ENCODE data around the gene COLEC12. TPM values are rescaled to one million over a fixed set of nuclear protein-coding genes. Genes with fewer than 3 reads are reported as not detected.

Gene COLEC12
- polyA plus RNA-seq, 1 donor (not counting 4 experiments of a cell fraction or from before 2014, with no cell fraction given), result not detected

GRCh38 chr18:321865-322467, 178.5 kb downstream of the COLEC12 start:
- Histone ChIP-seq H3K9me3 (ENCODE audit: control insufficient read depth, low read depth, low read length) (no peaks in the 10 kb centered on the region), H3K4me3 (ENCODE audit: control insufficient read depth in 2 of 3, extremely low read depth in 1 of 3, insufficient read depth in 2 of 3, low read depth in 1 of 3, low read length in 3 of 3) (no peak overlapping the region), H3K4me1 (ENCODE audit: control insufficient read depth, extremely low read depth, insufficient read depth, low read length) (no peaks in the 10 kb centered on the region), H4K20me1 (ENCODE audit: control insufficient read depth, extremely low read depth, insufficient read depth, low read length) (no peaks in the 10 kb centered on the region), H3K4me2 (ENCODE audit: control insufficient read depth, extremely low read depth, insufficient read depth, low read depth, low read length) (no peak overlapping the region), H3K79me2 (ENCODE audit: control insufficient read depth, insufficient read depth, low read length) (no peaks in the 10 kb centered on the region), H3K27me3 (ENCODE audit: control insufficient read depth, extremely low read depth, insufficient read depth, low read length) (no peaks in the 10 kb centered on the region), H3K9ac (ENCODE audit: control insufficient read depth, extremely low read depth, insufficient read depth, low read length) (no peak overlapping the region), H3K27ac (ENCODE audit: control insufficient read depth, insufficient read depth, low read length) (no peak overlapping the region), H2AFZ (ENCODE audit: control insufficient read depth, low read length) (no peak overlapping the region), H3K36me3 (ENCODE audit: control insufficient read depth in 2 of 2, extremely low read depth in 1 of 2, insufficient read depth in 2 of 2, low read length in 2 of 2) (no peaks in the 10 kb centered on the region), H3K9me1 (ENCODE audit: control insufficient read depth, extremely low read depth, insufficient read depth, low read length) (no peaks in the 10 kb centered on the region)
- dilution Hi-C loops (cut with MboI; ENCODE audit: extremely low pct_ligation_motif_present, low sequenced_read_pairs), result no loop called here
- FAIRE-seq (no peak), DNase-seq (ENCODE audit: low read depth, low spot score) (no peak)
- TF ChIP-seq CTCF (optimal IDR thresholded peaks at IDR 0.05 in 1 of 3, IDR thresholded peaks at IDR 0.05 in 1 of 3, conservative IDR thresholded peaks at IDR 0.05 in 1 of 3; ENCODE audit: extremely low read depth in 1 of 3, insufficient read depth in 2 of 3, low read length in 3 of 3) (no peak), EZH2 (IDR thresholded peaks at IDR 0.05; ENCODE audit: low read length) (no peak)

- no peaks in the 10 kb centered on the region for H3K9me3 ChIP-seq (ENCODE audit: control insufficient read depth, low read depth, low read length)
- H3K27ac ChIP-seq (ENCODE audit: control insufficient read depth, insufficient read depth, low read length), result no peak overlapping the region
- dilution Hi-C loops (cut with MboI; ENCODE audit: extremely low pct_ligation_motif_present, low sequenced_read_pairs), result no loop called here
- H2AFZ ChIP-seq (ENCODE audit: control insufficient read depth, low read length), result no peak overlapping the region
- no peaks in the 10 kb centered on the region for H3K4me1 ChIP-seq (ENCODE audit: control insufficient read depth, extremely low read depth, insufficient read depth, low read length)
- H3K9me1 ChIP-seq (ENCODE audit: control insufficient read depth, extremely low read depth, insufficient read depth, low read length), result no peaks in the 10 kb centered on the region
- H3K79me2 ChIP-seq (ENCODE audit: control insufficient read depth, insufficient read depth, low read length), result no peaks in the 10 kb centered on the region
- DNase-seq (ENCODE audit: low read depth, low spot score), result no peak
- H3K27me3 ChIP-seq (ENCODE audit: control insufficient read depth, extremely low read depth, insufficient read depth, low read length), result no peaks in the 10 kb centered on the region
- H4K20me1 ChIP-seq (ENCODE audit: control insufficient read depth, extremely low read depth, insufficient read depth, low read length), result no peaks in the 10 kb centered on the region
- H3K4me2 ChIP-seq (ENCODE audit: control insufficient read depth, extremely low read depth, insufficient read depth, low read depth, low read length), result no peak overlapping the region
- H3K4me3 ChIP-seq (ENCODE audit: control insufficient read depth in 2 of 3, extremely low read depth in 1 of 3, insufficient read depth in 2 of 3, low read depth in 1 of 3, low read length in 3 of 3), result no peak overlapping the region
- no peaks in the 10 kb centered on the region for H3K36me3 ChIP-seq (ENCODE audit: control insufficient read depth in 2 of 2, extremely low read depth in 1 of 2, insufficient read depth in 2 of 2, low read length in 2 of 2)
- no peak overlapping the region for H3K9ac ChIP-seq (ENCODE audit: control insufficient read depth, extremely low read depth, insufficient read depth, low read length)
- TF ChIP-seq EZH2 (IDR thresholded peaks at IDR 0.05; ENCODE audit: low read length) (no peak), CTCF (optimal IDR thresholded peaks at IDR 0.05 in 1 of 3, IDR thresholded peaks at IDR 0.05 in 1 of 3, conservative IDR thresholded peaks at IDR 0.05 in 1 of 3; ENCODE audit: extremely low read depth in 1 of 3, insufficient read depth in 2 of 3, low read length in 3 of 3) (no peak)
- no peak for FAIRE-seq
Measured at GRCh38 chr18:320155-320554, 180.3 kb downstream of the COLEC12 start.

Data from keratinocyte (primary cell).